ENCODE measurements around the gene SORCS2. TPM values are rescaled to one million over a fixed set of nuclear protein-coding genes. Genes with fewer than 3 reads are reported as not detected.

The SORCS2 gene
- polyA plus RNA-seq, 3 donors, result 0.46 to 0.55 TPM; not detected in 1

- intact Hi-C loops (cut with micrococcal nuclease), result no loop called here
- peaks cover 2 to 16% (median 9%) of the 10 kb centered on the region in 7 donors for H3K9me3 Mint-ChIP-seq
- H3K27me3 ChIP-seq (ENCODE audit: control insufficient read depth in 2 of 2, insufficient read depth in 2 of 2, low read length in 2 of 2), result peaks cover 0 to 6% of the 10 kb centered on the region in 2 donors
Measured at GRCh38 chr4:7590189-7590588, 397.9 kb downstream of the SORCS2 start.

GRCh38 chr4:7590899-7591298 is 398.6 kb downstream of the SORCS2 start:
- Histone ChIP-seq H3K27ac (ENCODE audit: low read depth in 1 of 2, low read length in 2 of 2) (no peak overlapping the region), H2AFZ (ENCODE audit: insufficient read depth, low read depth, low read length, poor library complexity, severe bottlenecking) (no peak overlapping the region), H3K27me3 (ENCODE audit: control insufficient read depth in 2 of 2, insufficient read depth in 2 of 2, low read length in 2 of 2) (peaks cover 0 to 6% of the 10 kb centered on the region in 2 donors), H3K4me3 (replicated peaks in 1 of 3; ENCODE audit: low read depth in 2 of 3, low read length in 3 of 3) (no peak overlapping the region), H3K4me2 (replicated peaks; ENCODE audit: extremely low read depth, low read length, poor library complexity, severe bottlenecking) (no peak overlapping the region), H3K36me3 (replicated peaks in 1 of 2; ENCODE audit: control insufficient read depth in 1 of 2, insufficient read depth in 2 of 2, low read length in 2 of 2) (no peaks in the 10 kb centered on the region), H4K20me1 (ENCODE audit: insufficient read depth, low read length) (no peaks in the 10 kb centered on the region), H3K4me1 (ENCODE audit: control insufficient read depth in 1 of 2, insufficient read depth in 2 of 2, low read length in 2 of 2) (peaks cover under 1 to 4% of the 10 kb centered on the region in 2 donors), H3K9ac (ENCODE audit: insufficient read depth, low read length, poor library complexity, severe bottlenecking) (no peak overlapping the region), H3K79me2 (ENCODE audit: insufficient read depth, low read length) (no peaks in the 10 kb centered on the region), H3K9me3 (replicated peaks in 1 of 2; ENCODE audit: control insufficient read depth in 1 of 2, insufficient read depth in 1 of 2, low read length in 2 of 2) (no peaks in the 10 kb centered on the region)
- H3K36me3 Mint-ChIP-seq, result no peaks in the 10 kb centered on the region
- peaks cover 9 to 32% (median 27%) of the 10 kb centered on the region in 3 donors for H3K27me3 Mint-ChIP-seq (ENCODE audit: low read depth in 3 of 3)
- peak overlapping the region in 1 of 7 donors; percentile 65 for H3K27ac Mint-ChIP-seq
- 86% methylated on average over 2 of the region's 8 CpGs for WGBS (ENCODE audit: insufficient coverage)
- TF ChIP-seq CTCF (IDR thresholded peaks at IDR 0.05), result no peak
- H3K4me1 Mint-ChIP-seq, result peaks cover 10% of the 10 kb centered on the region
- H3K4me3 Mint-ChIP-seq, result peak overlapping the region in 1 of 2 donors; percentile 51
- intact Hi-C loops (cut with micrococcal nuclease), result no loop called here
- peaks cover 2 to 16% (median 9%) of the 10 kb centered on the region in 7 donors for H3K9me3 Mint-ChIP-seq
- DNase-seq, result no peak

More at GRCh38 chr4:7590189-7590588, 397.9 kb downstream of the SORCS2 start:
- no peak for DNase-seq
- Histone ChIP-seq H4K20me1 (ENCODE audit: insufficient read depth, low read length) (no peaks in the 10 kb centered on the region), H3K36me3 (replicated peaks in 1 of 2; ENCODE audit: control insufficient read depth in 1 of 2, insufficient read depth in 2 of 2, low read length in 2 of 2) (no peaks in the 10 kb centered on the region), H3K4me3 (replicated peaks in 1 of 3; ENCODE audit: low read depth in 2 of 3, low read length in 3 of 3) (no peak overlapping the region), H3K4me2 (replicated peaks; ENCODE audit: extremely low read depth, low read length, poor library complexity, severe bottlenecking) (no peak overlapping the region), H3K9me3 (replicated peaks in 1 of 2; ENCODE audit: control insufficient read depth in 1 of 2, insufficient read depth in 1 of 2, low read length in 2 of 2) (no peaks in the 10 kb centered on the region), H3K4me1 (ENCODE audit: control insufficient read depth in 1 of 2, insufficient read depth in 2 of 2, low read length in 2 of 2) (no peaks in the 10 kb centered on the region), H2AFZ (ENCODE audit: insufficient read depth, low read depth, low read length, poor library complexity, severe bottlenecking) (no peak overlapping the region), H3K79me2 (ENCODE audit: insufficient read depth, low read length) (no peaks in the 10 kb centered on the region), H3K9ac (ENCODE audit: insufficient read depth, low read length, poor library complexity, severe bottlenecking) (no peak overlapping the region), H3K27ac (ENCODE audit: low read depth in 1 of 2, low read length in 2 of 2) (no peak overlapping the region)
- Mint-ChIP-seq H3K27me3 (ENCODE audit: low read depth in 3 of 3) (peaks cover 9 to 26% (median 23%) of the 10 kb centered on the region in 3 donors), H3K27ac (no peak overlapping the region), H3K4me3 (no peak overlapping the region), H3K4me1 (peaks cover 5% of the 10 kb centered on the region), H3K36me3 (no peaks in the 10 kb centered on the region)
- no peak for TF ChIP-seq CTCF (IDR thresholded peaks at IDR 0.05)
- WGBS (ENCODE audit: insufficient coverage), result 73% methylated on average over 5 of the region's 7 CpGs

Data from CD14-positive monocyte (primary cell).